Measurements from ENCODE around the gene HKDC1.
"Not testable (repeated sequence)": the region's sequence is repeated elsewhere in the genome, so short reads cannot be mapped to it uniquely, and the experiment has no call there.

DNA sequence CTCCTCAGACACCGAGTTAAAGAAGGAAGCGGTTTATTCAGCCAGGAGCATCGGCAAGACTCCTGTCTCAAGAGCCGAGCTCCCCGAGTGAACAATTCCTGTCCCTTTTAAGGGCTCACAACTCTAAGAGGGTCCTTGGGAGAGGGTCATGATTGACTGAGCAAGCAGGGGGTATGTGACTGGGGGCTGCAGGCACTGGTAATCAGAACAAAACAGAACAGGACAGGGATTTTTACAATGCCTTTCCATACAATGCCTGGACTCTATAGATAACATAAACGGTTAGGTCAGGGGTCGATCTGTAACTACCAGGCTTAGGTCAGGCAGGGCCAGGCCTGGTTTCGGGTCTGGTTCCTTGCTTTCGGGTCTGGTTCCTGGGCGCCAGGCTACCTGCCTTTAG lies 88.2 kb downstream of the HKDC1 start:
- TF ChIP-seq, protein P1, sequence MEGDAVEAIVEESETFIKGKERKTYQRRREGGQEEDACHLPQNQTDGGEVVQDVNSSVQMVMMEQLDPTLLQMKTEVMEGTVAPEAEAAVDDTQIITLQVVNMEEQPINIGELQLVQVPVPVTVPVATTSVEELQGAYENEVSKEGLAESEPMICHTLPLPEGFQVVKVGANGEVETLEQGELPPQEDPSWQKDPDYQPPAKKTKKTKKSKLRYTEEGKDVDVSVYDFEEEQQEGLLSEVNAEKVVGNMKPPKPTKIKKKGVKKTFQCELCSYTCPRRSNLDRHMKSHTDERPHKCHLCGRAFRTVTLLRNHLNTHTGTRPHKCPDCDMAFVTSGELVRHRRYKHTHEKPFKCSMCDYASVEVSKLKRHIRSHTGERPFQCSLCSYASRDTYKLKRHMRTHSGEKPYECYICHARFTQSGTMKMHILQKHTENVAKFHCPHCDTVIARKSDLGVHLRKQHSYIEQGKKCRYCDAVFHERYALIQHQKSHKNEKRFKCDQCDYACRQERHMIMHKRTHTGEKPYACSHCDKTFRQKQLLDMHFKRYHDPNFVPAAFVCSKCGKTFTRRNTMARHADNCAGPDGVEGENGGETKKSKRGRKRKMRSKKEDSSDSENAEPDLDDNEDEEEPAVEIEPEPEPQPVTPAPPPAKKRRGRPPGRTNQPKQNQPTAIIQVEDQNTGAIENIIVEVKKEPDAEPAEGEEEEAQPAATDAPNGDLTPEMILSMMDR (IDR thresholded peaks at IDR 0.05; ENCODE audit: low read depth, low read length, missing input control) = not testable (repeated sequence)
- TF ChIP-seq, protein P2, sequence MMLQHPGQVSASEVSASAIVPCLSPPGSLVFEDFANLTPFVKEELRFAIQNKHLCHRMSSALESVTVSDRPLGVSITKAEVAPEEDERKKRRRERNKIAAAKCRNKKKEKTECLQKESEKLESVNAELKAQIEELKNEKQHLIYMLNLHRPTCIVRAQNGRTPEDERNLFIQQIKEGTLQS (IDR thresholded peaks at IDR 0.05) = not testable (repeated sequence)
- TF ChIP-seq, protein P3, sequence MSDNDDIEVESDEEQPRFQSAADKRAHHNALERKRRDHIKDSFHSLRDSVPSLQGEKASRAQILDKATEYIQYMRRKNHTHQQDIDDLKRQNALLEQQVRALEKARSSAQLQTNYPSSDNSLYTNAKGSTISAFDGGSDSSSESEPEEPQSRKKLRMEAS (IDR thresholded peaks at IDR 0.05) = not testable (repeated sequence)
- TF ChIP-seq RAD21 (IDR thresholded peaks at IDR 0.05) = not testable (repeated sequence)
